Trophoblast cell (in vitro differentiated cells and primary cell): ENCODE results near the gene FRMD5.

Experiments used
- DNase-seq, 2 donors: peaks; one replicate each; pipeline ENCODE4 v3.0.0-alpha.2; 2016
- H2AFZ ChIP-seq: 2 replicates; pipeline ENCODE4 v1.6.1; 2013; ENCODE audit warnings: low read length, moderate library complexity, mild to moderate bottlenecking; ENCODE audit not compliant: insufficient read depth, poor library complexity
- H2AK5ac ChIP-seq: 2 replicates; pipeline ENCODE4 v1.6.1; 2013; ENCODE audit warnings: mild to moderate bottlenecking, low read length
- H2BK120ac ChIP-seq: 2 replicates; pipeline ENCODE4 v1.6.1; 2013; ENCODE audit warnings: low read length, mild to moderate bottlenecking, moderate library complexity; ENCODE audit not compliant: insufficient read depth, poor library complexity
- H2BK12ac ChIP-seq: 2 replicates; pipeline ENCODE4 v1.6.1; 2013; ENCODE audit warnings: mild to moderate bottlenecking, low read length, moderate library complexity
- H2BK5ac ChIP-seq: 2 replicates; pipeline ENCODE4 v1.6.1; 2013; ENCODE audit warnings: low read length, low read depth, moderate library complexity, mild to moderate bottlenecking; ENCODE audit not compliant: poor library complexity
- H3K14ac ChIP-seq: 2 replicates; pipeline ENCODE4 v1.6.1; 2013; ENCODE audit warnings: mild to moderate bottlenecking, low read length
- H3K18ac ChIP-seq: 2 replicates; pipeline ENCODE4 v1.6.1; 2013; ENCODE audit warnings: mild to moderate bottlenecking, low read length
- H3K23ac ChIP-seq: 2 replicates; pipeline ENCODE4 v1.6.1; 2013; ENCODE audit warnings: low read length
- H3K27ac ChIP-seq: 2 replicates; pipeline ENCODE4 v1.5.1; 2013; ENCODE audit warnings: low read depth, mild to moderate bottlenecking, inconsistent platforms, low read length, moderate library complexity
- H3K27me3 ChIP-seq: 2 replicates; pipeline ENCODE4 v1.6.1; 2013; ENCODE audit warnings: inconsistent platforms, mild to moderate bottlenecking, low read length, moderate library complexity; ENCODE audit not compliant: insufficient read depth
- H3K36me3 ChIP-seq, 2 experiments: 1 replicate in 1 of 2; 2 replicates in 1 of 2; pipeline ENCODE4 v1.6.1; 2013; ENCODE audit warnings: low read length in 2 of 2, mild to moderate bottlenecking in 2 of 2, moderate library complexity in 1 of 2; ENCODE audit not compliant: insufficient read depth in 2 of 2, control insufficient read depth in 1 of 2
- H3K4ac ChIP-seq: 2 replicates; pipeline ENCODE4 v1.6.1; 2013; ENCODE audit warnings: low read depth, mild to moderate bottlenecking, low read length, moderate library complexity
- H3K4me1 ChIP-seq, 2 experiments: 1 replicate in 1 of 2; 2 replicates in 1 of 2; pipeline ENCODE4 v1.6.1; 2013; ENCODE audit warnings: low read length in 2 of 2, mild to moderate bottlenecking in 2 of 2, moderate library complexity in 1 of 2; ENCODE audit not compliant: insufficient read depth in 2 of 2, control insufficient read depth in 1 of 2
- H3K4me2 ChIP-seq: 2 replicates; pipeline ENCODE4 v1.6.1; 2013; ENCODE audit warnings: inconsistent platforms, mild to moderate bottlenecking, low read length, moderate library complexity
- H3K4me3 ChIP-seq: 2 replicates; pipeline ENCODE4 v1.5.1; 2013; ENCODE audit warnings: mild to moderate bottlenecking, low read depth, low read length, inconsistent platforms
- H3K79me1 ChIP-seq: one replicate; pipeline ENCODE4 v1.6.1; 2013; ENCODE audit warnings: low read length
- H3K79me2 ChIP-seq: 2 replicates; pipeline ENCODE4 v1.6.1; 2013; ENCODE audit warnings: low read length, mild to moderate bottlenecking; ENCODE audit not compliant: control insufficient read depth, insufficient read depth, poor library complexity
- H3K9ac ChIP-seq: 2 replicates; pipeline ENCODE4 v1.6.1; 2013; ENCODE audit warnings: mild to moderate bottlenecking, low read length
- H3K9me3 ChIP-seq: 2 replicates; pipeline ENCODE4 v1.6.1; 2013; ENCODE audit warnings: low read depth, mild to moderate bottlenecking, control low read depth, inconsistent platforms, low read length; ENCODE audit not compliant: insufficient read depth
- H4K12ac ChIP-seq: 2 replicates; pipeline ENCODE4 v1.6.1; 2013; ENCODE audit warnings: low read depth, mild to moderate bottlenecking, low read length, moderate library complexity
- H4K8ac ChIP-seq: 2 replicates; pipeline ENCODE4 v1.6.1; 2013; ENCODE audit warnings: low read depth, mild to moderate bottlenecking, low read length, moderate library complexity
- H4K91ac ChIP-seq: one replicate; pipeline ENCODE4 v1.6.1; 2013; ENCODE audit warnings: low read depth, mild to moderate bottlenecking, low read length, moderate library complexity
- WGBS: extraction: QIAGEN DNeasy Blood & Tissue Kit; methylation state at CpG from one replicate; pipeline ENCODE4 v1.1.7; 2013; ENCODE audit warnings: missing lambda C conversion rate; ENCODE audit not compliant: insufficient read length, insufficient coverage; ENCODE audit errors: extremely low coverage; 5-methylcytosine and 5-hydroxymethylcytosine counted together

Gene FRMD5

GRCh38 chr15:44066211-44066827, 128.8 kb downstream of the FRMD5 start:
- Histone ChIP-seq H2BK120ac (no peak overlapping the region), H4K91ac (no peak overlapping the region)
- WGBS: no CpG with 5 or more reads among the region's 8 CpGs

DNA sequence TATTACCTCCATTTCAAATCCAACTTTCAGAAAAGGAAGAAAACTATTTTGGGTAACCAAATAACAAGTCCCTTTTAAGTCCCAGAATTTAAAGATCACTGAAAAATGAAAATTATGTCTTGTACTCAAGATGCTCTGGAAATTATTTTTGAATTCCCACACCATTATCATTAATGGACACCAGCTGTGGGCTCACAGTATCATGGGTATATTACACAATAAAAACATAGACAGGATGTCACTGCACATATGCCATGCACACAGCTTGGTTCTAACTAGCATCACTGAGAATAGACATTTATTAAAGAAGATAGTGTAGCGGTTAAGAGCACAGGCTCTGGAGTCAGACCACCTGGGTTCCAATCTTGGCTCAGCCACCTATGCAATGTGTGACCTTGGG, 130.4 kb downstream of the FRMD5 start:
- Histone ChIP-seq H2AK5ac (no peak overlapping the region), H3K79me2 (no peaks in the 10 kb centered on the region), H4K91ac (no peak overlapping the region), H3K27me3 (no peaks in the 10 kb centered on the region), H3K23ac (no peak overlapping the region), H2AFZ (no peak overlapping the region), H3K4me2 (no peak overlapping the region), H4K12ac (no peak overlapping the region), H3K18ac (no peak overlapping the region), H2BK12ac (no peak overlapping the region), H2BK120ac (no peak overlapping the region), H3K79me1 (no peaks in the 10 kb centered on the region), H3K9me3 (no peaks in the 10 kb centered on the region), H4K8ac (no peak overlapping the region), H3K14ac (no peak overlapping the region), H3K27ac (no peak overlapping the region), H2BK5ac (no peak overlapping the region), H3K4me1 (peaks cover 0 to 2% of the 10 kb centered on the region in 2 experiments), H3K9ac (no peak overlapping the region), H3K36me3 (no peaks in the 10 kb centered on the region), H3K4me3 (no peak overlapping the region), H3K4ac (no peak overlapping the region)
- WGBS: no CpG with 5 or more reads among the region's 1 CpG
- DNase-seq: no peak

More at GRCh38 chr15:44066211-44066827, 128.8 kb downstream of the FRMD5 start:
- no peak overlapping the region for H3K4ac ChIP-seq
- peak; percentile 58 to 97 for DNase-seq
- no peak overlapping the region for H2AK5ac ChIP-seq
- no peak overlapping the region for H3K9ac ChIP-seq
- H3K23ac ChIP-seq: no peak overlapping the region
- H2AFZ ChIP-seq: no peak overlapping the region
- H3K9me3 ChIP-seq: no peaks in the 10 kb centered on the region
- no peak overlapping the region for H3K4me3 ChIP-seq
- H3K14ac ChIP-seq: no peak overlapping the region
- H3K79me2 ChIP-seq: no peaks in the 10 kb centered on the region
- H2BK5ac ChIP-seq: no peak overlapping the region
- H3K79me1 ChIP-seq: no peaks in the 10 kb centered on the region
- H4K12ac ChIP-seq: no peak overlapping the region
- no peak overlapping the region for H3K27ac ChIP-seq
- no peak overlapping the region for H3K18ac ChIP-seq
- H4K8ac ChIP-seq: no peak overlapping the region
- H3K4me2 ChIP-seq: no peak overlapping the region
- H3K27me3 ChIP-seq: no peaks in the 10 kb centered on the region
- H2BK12ac ChIP-seq: no peak overlapping the region
- no peaks in the 10 kb centered on the region for H3K4me1 ChIP-seq
- H3K36me3 ChIP-seq: no peaks in the 10 kb centered on the region

GRCh38 chr15:44058126-44058525, 136.9 kb downstream of the FRMD5 start:
- Histone ChIP-seq H2BK5ac (no peak overlapping the region), H3K23ac (no peak overlapping the region), H3K9me3 (no peaks in the 10 kb centered on the region), H3K27ac (no peak overlapping the region), H2AK5ac (no peak overlapping the region), H3K9ac (no peak overlapping the region), H3K36me3 (no peaks in the 10 kb centered on the region), H4K12ac (no peak overlapping the region), H3K14ac (no peak overlapping the region), H4K8ac (no peak overlapping the region), H3K4me2 (no peak overlapping the region), H3K18ac (no peak overlapping the region), H3K4ac (no peak overlapping the region), H3K79me2 (no peaks in the 10 kb centered on the region), H3K79me1 (no peaks in the 10 kb centered on the region), H2BK12ac (no peak overlapping the region), H3K4me1 (peaks cover 0 to 2% of the 10 kb centered on the region in 2 experiments), H3K27me3 (no peaks in the 10 kb centered on the region), H2AFZ (no peak overlapping the region), H3K4me3 (no peak overlapping the region), H4K91ac (no peak overlapping the region), H2BK120ac (no peak overlapping the region)
- no CpG with 5 or more reads among the region's 2 CpGs for WGBS
- no peak for DNase-seq

- Histone ChIP-seq H3K4ac (no peak overlapping the region), H2AK5ac (no peak overlapping the region), H3K4me2 (no peak overlapping the region), H2BK120ac (no peak overlapping the region), H3K9me3 (no peaks in the 10 kb centered on the region), H3K36me3 (no peaks in the 10 kb centered on the region), H3K4me3 (no peak overlapping the region), H4K12ac (no peak overlapping the region), H4K91ac (no peak overlapping the region), H2BK5ac (no peak overlapping the region), H3K4me1 (no peaks in the 10 kb centered on the region), H3K9ac (no peak overlapping the region), H3K79me2 (no peaks in the 10 kb centered on the region), H3K27me3 (no peaks in the 10 kb centered on the region), H4K8ac (no peak overlapping the region), H2AFZ (no peak overlapping the region), H3K14ac (no peak overlapping the region), H3K23ac (no peak overlapping the region), H2BK12ac (no peak overlapping the region), H3K79me1 (no peaks in the 10 kb centered on the region), H3K27ac (no peak overlapping the region), H3K18ac (no peak overlapping the region)
- no peak for DNase-seq
Observed at GRCh38 chr15:44045661-44046060, 149.4 kb downstream of the FRMD5 start.
